ENCODE results near the gene SZT2.

SZT2 gene

DNA sequence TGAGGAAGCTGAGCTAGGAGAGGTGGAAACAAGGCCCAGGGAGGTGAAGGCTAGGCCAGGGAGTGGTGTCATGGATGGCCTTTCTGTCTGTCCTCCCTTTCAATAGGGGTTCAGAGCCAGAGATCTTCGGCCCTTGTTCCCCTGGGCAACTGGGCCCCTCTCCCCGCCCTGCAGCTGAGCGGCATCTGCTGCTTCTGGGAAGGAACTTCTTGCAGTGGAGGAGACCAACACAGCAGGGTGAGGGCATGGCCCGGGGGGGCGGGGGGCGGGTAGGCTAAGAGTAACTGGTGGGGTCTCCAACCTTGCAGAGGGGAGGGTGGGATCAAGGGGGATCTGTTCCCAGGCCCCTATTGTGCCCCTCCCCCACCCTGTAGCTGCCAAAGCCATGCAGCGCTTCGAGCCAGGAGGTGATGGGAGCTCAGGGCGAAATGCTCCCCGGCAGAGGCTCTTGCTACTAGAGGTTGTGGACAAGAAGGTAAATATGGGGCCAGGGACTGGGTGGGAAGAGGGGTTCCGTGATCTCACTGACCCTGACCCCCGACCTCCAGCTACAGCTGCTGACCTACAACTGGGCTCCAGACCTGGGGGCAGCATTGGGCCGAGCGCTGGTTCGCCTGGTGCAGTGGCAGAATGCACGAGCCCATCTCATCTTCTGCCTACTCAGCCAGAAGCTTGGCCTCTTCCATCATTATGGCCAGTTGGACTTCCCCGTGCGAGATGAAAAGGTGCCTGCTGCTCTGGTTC is 52.4 kb downstream of the SZT2 start:
- DNase-seq (ENCODE audit: low read depth in 2 of 2) = no peak

DNA sequence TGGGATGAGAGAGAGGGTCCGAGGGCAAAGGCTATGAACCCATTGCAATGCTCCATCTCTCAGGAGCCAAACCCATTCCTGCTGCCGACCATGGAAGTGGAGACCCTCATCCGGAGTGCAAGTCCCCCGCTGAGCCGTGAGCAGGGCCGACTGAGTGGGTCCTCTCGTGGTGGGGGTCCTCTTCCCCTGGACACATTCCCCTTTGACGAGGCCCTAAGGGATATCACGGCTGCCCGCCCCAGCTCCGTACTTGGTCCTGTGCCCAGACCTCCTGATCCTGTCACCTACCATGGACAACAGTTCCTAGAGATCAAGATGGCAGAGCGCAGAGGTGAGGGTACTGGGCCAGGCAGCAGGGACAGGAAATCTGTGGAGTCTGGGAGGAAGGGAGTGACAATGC is 53.1 kb downstream of the SZT2 start:
- no peak for DNase-seq (ENCODE audit: low read depth in 2 of 2)

DNA sequence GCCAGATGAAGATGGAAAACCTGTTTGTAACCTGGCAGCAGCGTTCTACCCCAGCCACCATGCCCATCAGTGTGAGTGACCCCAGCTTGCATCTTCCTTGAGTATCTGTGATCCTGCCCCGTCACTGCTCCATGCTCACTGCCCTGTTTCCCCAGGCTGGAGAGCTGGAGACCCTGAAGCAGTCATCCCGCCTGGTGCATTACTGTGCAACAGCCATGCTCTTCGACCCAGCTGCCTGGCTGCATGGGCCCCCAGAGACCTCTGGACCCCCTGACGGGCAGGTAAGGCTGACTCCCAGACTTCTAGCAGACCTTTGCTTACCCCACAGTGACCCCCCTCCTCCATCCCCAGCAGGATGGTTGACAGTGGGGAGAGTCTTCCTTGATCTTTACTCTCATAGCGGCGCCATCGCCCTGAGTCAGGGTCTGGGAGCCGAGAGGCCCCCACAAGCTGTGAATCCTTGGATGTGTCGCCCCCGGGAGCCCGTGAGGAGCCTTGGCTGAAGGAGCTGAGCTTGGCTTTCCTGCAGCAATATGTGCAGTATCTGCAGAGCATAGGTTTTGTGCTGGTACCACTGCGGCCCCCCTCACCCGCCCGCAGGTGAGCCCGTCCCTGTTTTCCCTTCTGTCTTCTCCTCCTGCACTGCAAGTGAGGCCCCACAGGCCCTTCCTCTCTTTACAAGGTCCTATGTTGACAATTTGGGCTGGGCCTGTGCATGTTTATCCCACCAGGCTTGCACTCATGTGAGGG is 53.7 kb downstream of the SZT2 start:
- DNase-seq (ENCODE audit: low read depth in 2 of 2) = no peak

DNA sequence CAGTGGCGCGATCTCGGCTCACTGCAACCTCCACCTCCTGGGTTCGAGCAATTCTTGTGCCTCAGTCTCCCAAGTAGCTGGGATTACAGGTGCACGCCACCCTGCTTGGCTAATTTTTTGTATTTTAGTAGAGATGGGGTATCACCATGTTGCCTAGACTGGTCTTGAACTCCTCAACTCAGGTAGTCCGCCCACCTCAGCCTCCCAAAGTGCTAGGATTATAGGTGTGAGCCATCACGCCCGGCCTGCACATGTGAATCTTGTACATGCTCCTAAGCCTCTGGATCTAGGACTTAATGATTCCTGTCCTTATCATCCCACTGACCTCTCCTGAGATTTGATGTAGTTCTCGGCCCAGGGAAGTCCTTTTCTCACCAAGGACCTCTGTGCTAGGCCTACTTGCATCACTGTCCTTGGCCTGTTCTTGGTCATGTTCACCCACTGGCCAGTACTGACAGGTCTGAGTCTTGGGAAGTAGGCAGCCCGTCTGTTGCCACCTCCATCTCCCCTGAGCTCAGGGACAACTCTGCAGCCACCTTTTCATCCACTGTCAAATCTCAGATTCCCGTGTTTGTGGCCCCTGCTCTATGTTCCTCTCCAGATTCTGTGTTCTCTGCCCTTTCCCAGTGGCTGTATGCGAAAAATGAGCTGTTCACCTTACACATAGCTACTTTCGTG is 54.6 kb downstream of the SZT2 start:
- DNase-seq (ENCODE audit: low read depth in 2 of 2) = no peak

DNA sequence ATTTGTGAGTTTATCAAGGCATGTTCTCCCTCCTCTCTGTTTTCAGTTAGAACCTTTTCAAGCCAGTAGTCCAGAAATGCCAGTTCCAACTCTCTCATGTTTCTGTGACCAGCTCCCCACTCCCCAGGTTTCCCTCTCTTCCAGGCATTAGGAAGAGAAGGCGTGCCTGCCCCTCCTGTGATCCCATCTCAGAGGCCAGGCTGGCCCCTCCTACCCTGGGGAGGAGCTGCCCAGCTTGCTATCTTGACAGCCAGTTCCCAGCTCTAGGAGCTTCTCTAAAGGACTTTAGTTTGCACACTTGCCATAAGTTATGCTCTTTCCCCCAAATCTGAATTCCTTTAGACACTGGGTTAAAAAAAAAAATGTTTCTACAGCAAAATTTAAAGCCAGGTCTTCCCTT is 55.1 kb downstream of the SZT2 start:
- no peak for DNase-seq (ENCODE audit: low read depth in 2 of 2)

DNA sequence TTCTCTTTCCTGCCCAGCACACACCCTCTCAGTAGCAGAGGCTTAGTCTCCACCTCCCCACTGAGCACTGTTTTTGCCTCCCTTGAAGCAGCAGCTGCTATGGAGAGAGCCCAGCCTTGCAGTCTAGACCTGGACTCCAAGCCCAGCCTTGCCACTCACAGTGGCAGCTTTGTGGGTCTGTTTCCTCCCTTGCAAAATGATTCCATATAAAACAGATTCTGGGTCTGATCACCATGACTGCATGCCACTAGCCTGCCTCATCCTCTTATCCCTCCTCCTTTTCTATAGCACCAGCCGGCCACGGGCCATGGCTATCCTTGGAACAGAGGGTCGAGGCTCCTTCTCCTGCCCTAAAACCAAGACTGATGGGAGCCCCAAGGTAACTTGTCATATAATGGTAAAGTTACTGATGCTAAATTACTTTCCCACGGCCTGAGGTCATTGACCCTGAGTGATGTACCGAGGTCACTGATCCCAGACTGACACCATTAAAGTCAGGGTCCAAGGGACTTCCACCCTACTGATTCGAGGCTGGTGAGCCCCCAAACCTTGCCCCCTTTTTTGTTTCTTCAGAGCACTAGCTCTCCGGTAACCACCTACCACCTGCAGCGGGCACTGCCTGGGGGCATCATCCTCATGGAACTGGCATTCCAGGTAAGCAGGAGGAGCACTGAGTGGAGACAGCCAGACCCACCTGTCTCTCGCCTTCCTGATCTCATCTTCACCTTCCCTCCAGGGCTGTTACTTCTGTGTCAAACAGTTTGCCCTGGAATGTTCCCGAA is 56.1 kb downstream of the SZT2 start:
- no peak for DNase-seq (ENCODE audit: low read depth in 2 of 2)

DNA sequence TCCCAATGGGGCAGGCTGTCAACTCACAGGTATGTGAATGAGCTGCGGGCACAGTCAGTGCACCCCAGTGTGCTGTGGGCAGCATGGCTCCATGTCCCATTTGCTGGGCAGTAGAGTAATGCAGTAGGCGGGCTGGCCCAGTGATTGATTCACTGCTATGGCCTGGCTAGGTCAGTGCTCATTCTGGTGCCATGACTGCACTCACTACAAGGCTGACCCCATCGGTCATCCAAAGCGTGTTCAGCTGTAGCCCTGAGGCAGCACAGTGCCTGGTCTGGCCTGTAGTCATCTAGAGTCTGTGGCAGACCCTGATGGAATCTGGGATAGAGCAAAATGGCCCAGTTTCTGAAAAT is 56.7 kb downstream of the SZT2 start:
- no peak for DNase-seq (ENCODE audit: low read depth in 2 of 2)

DNA sequence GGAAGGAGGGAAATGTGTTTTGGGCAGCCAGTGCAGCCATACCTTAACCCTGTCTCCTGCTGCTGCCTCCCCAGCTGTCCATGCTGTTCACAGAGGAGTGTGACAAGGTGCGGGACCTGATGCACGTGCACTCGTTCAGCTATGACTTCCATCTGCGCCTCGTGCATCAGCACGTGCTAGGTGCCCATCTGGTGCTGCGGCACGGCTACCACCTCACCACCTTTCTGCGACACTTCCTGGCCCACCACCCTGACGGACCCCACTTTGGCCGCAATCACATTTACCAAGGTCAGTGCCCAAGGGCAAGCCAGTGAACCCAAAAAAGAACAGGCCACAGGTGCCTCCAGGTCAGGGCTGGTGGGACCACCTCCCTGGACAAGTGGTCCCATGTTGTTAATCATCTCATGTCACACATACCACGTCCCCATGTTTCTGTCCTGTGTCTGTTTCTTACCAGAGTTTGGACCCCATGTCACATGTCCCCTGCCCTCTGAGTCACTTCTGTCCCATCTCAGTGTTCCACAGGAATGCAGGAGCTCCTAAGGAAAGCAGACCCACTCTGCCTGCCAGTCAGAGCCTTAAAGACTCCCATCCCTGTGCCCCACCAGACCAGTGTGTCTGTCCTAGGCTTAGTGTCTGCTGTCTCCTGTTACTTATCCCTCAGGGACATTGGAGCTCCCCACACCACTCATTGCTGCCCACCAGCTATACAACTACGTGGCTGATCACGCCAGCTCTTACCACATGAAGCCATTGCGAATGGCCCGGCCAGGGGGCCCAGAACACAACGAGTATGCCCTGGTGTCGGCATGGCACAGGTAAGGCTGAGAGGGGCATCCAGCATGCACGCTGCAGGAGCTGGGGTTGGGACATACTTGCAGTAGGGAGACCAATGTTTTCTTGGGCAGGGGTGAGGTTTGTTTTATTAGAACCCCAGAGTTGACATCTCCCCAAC is 57.5 kb downstream of the SZT2 start:
- DNase-seq (ENCODE audit: low read depth in 2 of 2) = no peak

DNA sequence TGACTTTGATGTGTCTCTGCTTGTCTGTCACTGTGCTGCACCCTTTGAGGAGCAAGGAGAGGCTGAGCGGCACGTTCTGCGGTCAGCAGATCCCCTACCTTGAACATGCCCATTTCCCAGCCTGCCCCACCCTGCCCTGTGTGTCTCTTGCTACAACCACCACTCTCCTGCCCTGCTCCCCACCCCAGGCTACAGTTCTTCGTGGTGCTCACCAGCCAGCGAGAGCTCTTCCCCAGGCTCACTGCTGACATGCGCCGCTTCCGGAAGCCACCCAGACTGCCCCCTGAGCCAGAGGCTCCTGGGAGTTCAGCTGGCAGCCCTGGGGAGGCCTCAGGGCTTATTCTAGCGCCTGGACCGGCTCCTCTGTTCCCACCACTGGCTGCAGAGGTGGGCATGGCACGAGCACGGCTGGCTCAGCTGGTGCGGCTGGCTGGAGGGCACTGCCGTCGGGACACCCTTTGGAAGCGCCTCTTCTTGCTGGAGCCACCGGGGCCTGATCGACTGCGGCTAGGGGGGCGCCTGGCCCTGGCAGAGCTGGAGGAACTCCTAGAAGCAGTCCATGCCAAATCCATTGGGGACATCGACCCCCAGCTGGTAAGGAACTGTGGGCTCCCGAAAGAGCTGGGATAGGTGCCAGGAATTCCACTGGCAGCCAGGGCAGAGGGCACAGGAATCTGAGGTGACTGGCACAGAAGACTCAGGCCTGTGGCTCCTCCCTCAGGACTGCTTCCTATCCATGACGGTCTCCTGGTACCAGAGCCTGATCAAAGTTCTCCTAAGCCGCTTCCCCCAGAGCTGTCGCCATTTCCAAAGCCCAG is 58.4 kb downstream of the SZT2 start:
- DNase-seq (ENCODE audit: low read depth in 2 of 2) = no peak

DNA sequence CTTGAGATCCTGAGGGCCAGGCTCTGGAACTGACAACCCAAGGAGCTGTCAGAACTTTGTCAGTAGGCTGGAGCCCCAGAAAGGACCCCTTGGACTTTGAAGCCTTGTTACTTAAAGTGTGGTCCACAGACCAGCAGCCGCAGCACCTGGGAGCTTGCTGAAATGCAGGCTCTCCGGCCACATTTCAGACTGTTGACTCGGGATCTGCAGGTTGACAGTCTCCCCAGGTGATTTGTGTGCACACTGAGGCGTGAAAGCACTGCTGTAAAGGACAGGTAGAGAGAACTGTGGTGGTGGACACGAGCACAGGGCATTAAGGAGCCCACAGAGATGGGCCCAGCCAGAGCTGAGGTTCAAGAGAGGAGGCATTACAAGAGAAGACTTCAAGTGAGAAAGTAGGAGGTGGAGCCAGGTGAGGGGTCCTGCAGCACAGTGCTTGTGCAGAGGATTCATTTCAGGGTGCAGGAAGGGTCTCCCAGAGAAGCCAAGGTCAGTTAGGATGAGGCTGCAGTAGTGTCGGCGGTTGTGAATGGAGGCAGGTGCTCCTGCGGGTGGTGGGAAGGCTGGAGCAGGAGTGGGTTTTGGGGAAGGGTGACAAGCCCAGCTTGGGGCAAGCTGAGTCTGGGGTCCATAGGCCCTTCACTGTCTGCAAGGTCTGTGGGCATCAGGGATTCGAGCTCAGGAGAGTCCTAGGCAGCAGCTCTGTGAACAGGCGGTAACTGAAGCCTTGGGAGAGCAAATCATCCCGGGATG is 59.4 kb downstream of the SZT2 start:
- no peak for DNase-seq (ENCODE audit: low read depth in 2 of 2)

DNA sequence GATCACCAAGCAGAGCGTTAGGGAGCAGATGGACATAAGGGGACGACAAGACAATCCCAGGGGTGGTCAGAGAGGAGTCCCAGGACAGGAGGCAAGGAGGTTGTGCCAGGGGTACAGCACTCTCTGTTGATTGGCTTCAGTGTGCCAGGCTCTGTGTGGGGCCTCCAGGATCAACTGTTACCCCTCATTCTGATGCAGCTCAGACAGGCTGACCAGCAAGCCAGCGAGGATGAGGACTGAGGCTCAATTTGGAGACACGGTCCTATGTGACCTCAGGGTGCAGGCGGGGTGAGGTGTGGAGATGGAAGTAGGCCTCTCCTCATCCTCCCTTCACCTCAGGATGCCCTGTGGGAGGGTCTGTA is 60.0 kb downstream of the SZT2 start:
- DNase-seq (ENCODE audit: low read depth in 2 of 2) = no peak

DNA sequence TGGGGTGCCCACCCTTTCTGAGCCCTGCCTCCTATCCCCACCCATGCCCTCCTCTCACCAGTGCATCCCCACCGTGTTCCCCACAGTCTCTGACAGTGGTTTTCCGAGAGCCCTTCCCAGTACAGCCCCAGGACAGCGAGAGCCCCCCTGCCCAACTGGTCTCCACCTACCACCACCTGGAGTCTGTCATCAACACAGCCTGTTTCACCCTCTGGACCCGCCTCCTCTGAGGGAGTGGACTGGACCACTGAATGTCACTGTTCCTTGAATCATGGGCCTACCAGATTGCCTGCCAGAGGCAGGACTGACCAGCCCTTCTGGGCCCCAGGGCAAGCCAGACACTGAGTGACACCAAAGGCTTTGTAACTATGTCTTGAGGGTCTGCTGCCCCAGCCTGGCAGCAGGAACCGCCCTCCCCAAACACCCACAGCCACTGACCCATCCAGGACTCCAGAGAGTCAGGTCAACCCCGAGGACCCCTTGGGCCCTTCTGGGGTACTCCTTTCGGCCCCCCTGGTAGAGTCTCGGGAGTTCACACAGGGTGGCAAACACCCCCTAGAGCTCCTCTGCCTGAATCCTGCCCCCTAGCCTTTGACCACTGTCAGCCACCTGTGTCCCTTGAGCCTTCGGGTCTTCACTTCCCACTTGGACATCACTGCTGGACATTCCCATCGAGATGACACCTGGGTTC is 60.7 kb downstream of the SZT2 start:
- DNase-seq (ENCODE audit: low read depth in 2 of 2) = no peak

DNA sequence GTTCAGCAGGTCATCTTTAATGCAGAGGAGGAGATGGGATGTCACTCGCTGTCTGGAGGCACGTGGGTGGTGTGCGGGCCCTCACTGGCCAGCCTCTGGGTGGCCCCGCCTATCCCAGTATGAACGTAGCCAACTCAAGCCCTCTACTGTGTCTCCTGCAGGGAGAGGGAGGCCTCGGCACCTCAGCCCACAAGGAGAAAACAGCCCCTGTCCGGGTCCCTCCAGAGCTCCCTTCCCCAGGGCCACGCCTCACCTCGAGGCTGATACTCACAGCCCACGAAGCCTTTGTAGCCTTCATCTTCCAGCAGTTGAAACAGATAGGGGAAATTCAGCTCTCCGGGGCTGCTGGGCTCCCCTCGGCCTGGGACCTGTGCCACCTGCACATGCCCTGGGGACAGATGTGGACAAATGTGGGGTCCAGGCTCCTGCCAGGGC is 61.5 kb downstream of the SZT2 start:
- DNase-seq (ENCODE audit: low read depth in 2 of 2) = no peak

DNA sequence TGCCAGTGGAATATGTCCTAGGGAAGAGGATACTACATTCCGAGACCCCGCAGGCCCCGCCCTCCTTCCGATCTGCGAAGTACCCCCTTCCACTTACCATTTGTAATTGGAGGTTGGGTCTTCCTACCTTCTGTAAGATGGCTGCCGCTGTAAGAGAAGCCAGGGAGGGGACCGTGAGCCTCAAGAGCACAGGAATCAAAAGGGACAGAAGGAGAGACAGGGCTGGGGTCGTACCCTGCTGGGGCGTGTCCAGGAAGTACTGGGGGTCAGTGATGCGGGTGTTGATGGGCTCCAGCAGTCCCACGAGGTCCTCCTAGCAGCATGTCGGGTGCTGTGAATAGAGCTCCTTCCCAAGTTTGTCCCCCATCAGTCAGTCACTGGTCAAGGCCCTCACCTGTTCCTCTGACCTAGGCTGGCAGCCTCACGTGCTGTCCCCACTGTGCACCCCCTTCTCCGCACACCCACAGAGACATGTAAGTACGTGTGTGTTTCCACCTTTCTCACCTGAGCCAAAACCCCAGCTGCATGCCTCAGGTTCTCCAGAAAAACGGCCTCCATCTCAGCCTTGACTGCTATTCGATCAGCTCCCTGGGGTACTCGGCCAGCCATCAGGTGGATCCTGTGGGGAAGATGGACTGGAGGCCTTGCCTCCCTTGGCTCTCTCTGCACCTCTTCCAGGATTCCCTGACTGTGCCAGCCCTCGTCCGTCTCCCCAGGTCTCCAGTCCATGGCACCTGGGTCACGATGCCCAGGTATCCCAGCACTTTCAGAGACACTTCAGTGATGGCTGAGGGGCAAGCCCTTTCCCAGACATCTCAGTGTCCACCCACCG is 62.2 kb downstream of the SZT2 start:
- DNase-seq (ENCODE audit: low read depth in 2 of 2) = no peak

DNA sequence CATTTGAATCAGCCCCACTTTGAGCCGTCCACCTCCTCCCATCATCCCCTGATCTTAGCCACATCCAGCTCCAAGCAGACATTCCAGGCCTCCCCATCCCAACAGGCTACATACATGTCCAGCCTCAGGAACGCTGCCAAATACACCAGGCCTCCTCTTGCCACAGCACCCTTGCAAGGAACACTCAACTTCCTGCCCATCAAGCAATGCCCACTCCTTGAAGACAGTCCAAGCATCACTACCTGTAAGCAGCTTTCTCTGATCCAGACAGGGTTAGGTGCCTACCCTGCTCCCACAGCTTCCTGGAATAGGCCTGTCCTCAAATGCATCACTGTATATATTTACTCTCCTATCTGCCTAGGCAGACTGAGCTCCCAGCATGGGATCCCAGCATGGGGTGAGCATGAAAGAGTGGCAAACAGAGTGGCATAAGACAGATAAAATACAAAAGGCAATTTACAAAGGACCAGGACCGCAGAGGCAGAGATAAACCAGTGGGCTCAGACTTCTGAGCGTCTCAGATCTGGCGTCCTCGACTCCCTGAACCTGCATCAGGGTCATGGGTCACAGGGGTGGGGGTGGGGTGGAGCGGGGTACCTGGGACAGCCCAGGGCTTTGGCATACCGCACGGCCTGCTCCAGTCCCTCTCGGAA is 63.2 kb downstream of the SZT2 start:
- no peak for DNase-seq (ENCODE audit: low read depth in 2 of 2)

DNA sequence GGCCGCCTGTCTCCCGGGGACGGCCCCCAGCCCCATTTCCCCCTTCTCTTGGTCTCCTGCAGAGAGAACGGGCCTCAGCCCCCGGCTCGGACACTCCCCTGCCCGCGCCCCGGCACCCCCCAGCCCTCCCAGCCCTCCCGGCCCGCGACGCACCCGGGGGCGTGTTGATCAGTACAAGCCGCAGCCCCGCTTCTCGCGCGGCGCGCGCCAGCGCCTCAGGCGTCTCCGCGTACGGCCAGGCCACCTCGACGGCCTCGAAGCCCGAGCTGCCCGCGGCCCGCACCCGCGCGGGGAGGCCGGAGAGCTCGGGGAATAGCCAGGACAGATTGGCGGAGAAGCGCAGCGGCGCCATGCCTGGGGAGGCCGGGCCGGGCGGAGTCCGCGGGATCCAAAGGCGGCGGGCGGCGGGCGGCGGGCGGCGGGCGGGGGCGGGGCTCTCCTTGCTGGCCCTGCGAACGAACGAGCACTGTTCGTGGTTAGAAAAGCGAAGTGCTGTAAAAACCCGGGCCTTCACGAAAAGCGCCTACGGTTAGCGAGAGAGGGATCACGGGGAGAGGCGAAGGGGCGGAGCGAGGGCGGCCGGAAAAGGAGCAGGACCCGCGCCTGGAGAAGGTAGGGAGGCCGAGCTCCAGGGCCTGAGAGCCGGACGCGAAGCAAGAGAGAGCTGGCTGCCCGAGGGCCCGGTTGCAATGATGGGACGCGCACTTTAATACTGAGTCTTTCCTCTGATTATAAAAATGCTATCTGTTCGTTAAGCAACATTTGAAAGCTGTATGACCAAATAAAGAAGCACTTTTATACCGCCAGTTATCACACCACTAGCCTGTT is 64.0 kb downstream of the SZT2 start, which contains the start of gene HYI:
TSS of gene HYI (minus strand) at position 490 of the 828 bp plus-strand sequence. CDS start at position 352, 138 bp downstream.
- DNase-seq (ENCODE audit: low read depth in 2 of 2) = peak; percentile 45 to 67
